Vagina (tissue), 2 donors: ENCODE data around the gene ATP2C2. TPM values are rescaled to one million over a fixed set of nuclear protein-coding genes. Genes with fewer than 3 reads are reported as not detected.

Experiments used
- DNase-seq, 2 donors: peaks; one replicate each; pipeline ENCODE4 v3.0.0-alpha.2; 2017; ENCODE audit errors: extremely low spot score in 2 of 2
- H3K27ac ChIP-seq: fragments of 200-600 bp; sonication (generic); one replicate; pipeline ENCODE4 v1.5.1; 2019
- H3K27me3 ChIP-seq: fragments of 200-600 bp; sonication (generic); one replicate; pipeline ENCODE4 v1.5.1; 2019
- H3K36me3 ChIP-seq, 2 donors: fragments of 200-600 bp; sonication (generic); one replicate each; pipeline ENCODE4 v1.5.1; 2017 to 2019
- H3K4me1 ChIP-seq: fragments of 200-600 bp; sonication (generic); one replicate; pipeline ENCODE4 v1.5.1; 2019
- H3K4me3 ChIP-seq, 2 donors: fragments of 200-600 bp; sonication (generic); 1 replicate in 1 of 2; 2 replicates in 1 of 2; pipeline ENCODE4 v1.5.1; 2016 to 2019
- H3K9me3 ChIP-seq: fragments of 200-600 bp; sonication (generic); one replicate; pipeline ENCODE4 v1.5.1; 2019
- CTCF ChIP-seq, 3 experiments: fragments of 450-650 bp in 2 of 3; fragments of 200-600 bp in 1 of 3; sonication (generic) in 1 of 3; IDR thresholded peaks; one replicate each; pipeline ENCODE4 v1.5.1; 2017 to 2019; ENCODE audit warnings: antibody characterized with exemption in 3 of 3, mild to moderate bottlenecking in 2 of 3, moderate library complexity in 2 of 3
- POLR2A ChIP-seq, 2 donors: fragments of 450-650 bp; IDR thresholded peaks; one replicate each; pipeline ENCODE4 v1.6.1; 2017; ENCODE audit warnings: antibody characterized with exemption in 2 of 2, mild to moderate bottlenecking in 2 of 2, moderate library complexity in 2 of 2
- POLR2AphosphoS5 ChIP-seq, 2 donors: sonication (generic); formaldehyde crosslinking; IDR thresholded peaks; one replicate each; pipeline ENCODE4 v1.9.0; 2017; ENCODE audit warnings: antibody characterized with exemption in 2 of 2, mild to moderate bottlenecking in 2 of 2, low read depth in 1 of 2; ENCODE audit not compliant: insufficient read depth in 1 of 2
- intact Hi-C: fragments of 100-400 bp; cut with DNase I; formaldehyde crosslinking; loops from one replicate; pipeline ENCODE4 v1.15.1; 2023
- total RNA-seq: library from RNA; depleted of rRNA; stranded (reverse); fragments of >200 nt; gene quantifications from one replicate; pipeline ENCODE4 v1.2.3, GENCODE V29; 2016

ATP2C2 gene
- total RNA-seq, 1 donor from 2014 or later, result 35.1 TPM

DNA sequence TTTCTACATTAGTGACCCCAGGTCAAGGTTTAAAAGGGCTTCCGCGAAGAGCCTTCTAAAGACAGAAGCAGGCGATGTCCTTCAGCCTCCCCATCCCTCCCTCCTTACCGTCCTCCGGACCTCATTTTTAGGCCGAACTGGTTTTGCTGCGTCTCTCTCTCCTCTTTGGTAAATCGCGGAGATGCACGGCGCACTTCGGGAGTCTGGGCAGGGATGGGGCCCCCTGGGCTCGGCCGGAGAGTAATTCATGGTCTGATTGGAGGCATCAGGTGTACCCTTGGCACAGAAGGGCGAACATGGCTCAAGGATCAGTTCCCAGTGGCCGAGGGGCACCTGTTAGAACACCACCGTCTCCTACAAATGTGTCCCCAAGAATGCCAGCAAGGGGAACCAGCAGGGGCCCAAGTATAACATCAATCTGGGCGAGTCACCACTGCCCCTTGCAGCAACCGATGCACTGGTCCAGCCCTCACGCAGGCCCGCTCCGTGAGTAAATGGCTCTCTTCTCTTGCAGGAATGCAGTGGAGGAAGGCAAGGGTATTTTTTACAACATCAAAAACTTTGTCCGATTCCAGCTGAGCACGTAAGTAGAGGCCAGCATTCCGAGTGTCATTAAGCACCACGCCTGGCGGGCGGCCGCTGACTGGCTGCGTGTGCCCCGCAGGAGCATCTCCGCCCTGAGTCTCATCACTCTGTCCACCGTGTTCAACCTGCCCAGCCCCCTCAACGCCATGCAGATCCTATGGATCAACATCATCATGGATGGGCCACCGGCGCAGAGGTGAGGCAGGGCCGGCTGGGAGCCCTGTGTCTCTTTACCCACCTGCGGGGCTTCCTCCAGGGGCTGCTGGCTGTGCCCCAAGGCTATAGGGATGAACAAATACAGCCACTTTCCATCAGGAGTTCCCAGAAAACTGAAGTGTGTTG, 90.5 kb downstream of the ATP2C2 start:
- H3K27ac ChIP-seq, result no peak overlapping the region
- H3K4me1 ChIP-seq, result no peaks in the 10 kb centered on the region
- H3K27me3 ChIP-seq, result no peaks in the 10 kb centered on the region
- no peaks in the 10 kb centered on the region for H3K9me3 ChIP-seq
- no peak for DNase-seq
- intact Hi-C loops, result no loop called here
- H3K4me3 ChIP-seq, result no peak overlapping the region
- no peaks in the 10 kb centered on the region for H3K36me3 ChIP-seq
- no peak for TF ChIP-seq POLR2AphosphoS5 (IDR thresholded peaks at IDR 0.05; ENCODE audit: insufficient read depth in 1 of 2, low read depth in 1 of 2)

- no peaks in the 10 kb centered on the region for H3K27me3 ChIP-seq
- TF ChIP-seq CTCF (IDR thresholded peaks at IDR 0.05) (no peak), POLR2A (IDR thresholded peaks at IDR 0.05) (no peak), POLR2AphosphoS5 (IDR thresholded peaks at IDR 0.05; ENCODE audit: insufficient read depth in 1 of 2, low read depth in 1 of 2) (no peak)
- intact Hi-C loops, result no loop called here
- H3K4me1 ChIP-seq, result no peaks in the 10 kb centered on the region
- no peaks in the 10 kb centered on the region for H3K36me3 ChIP-seq
- no peaks in the 10 kb centered on the region for H3K9me3 ChIP-seq
- H3K4me3 ChIP-seq, result no peak overlapping the region
- DNase-seq, result no peak
- no peak overlapping the region for H3K27ac ChIP-seq
Measured at GRCh38 chr16:84459533-84459894, 91.2 kb downstream of the ATP2C2 start.

DNA sequence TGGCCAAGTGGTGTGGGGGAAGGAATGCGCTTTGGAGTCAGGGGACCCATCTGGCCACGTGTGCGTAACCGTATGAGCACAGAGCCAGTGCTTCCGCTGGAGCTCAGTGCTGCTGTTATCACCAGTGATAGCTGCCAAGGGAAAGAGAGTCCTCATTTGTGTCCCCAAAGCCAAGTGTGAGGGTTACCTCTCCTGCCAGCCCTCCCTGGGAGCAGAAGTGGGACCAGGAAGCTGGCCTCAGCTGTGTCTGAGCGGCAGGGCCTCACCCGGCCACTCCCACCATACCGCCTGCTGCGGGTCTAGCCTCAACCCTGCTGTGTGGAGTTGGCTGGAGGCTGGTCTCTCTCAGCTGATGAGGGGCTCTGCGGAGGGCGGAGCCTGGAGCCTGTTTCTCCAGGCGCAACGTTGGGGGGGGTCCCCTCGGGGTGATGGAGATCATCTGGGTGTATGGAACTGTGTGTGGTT, 91.6 kb downstream of the ATP2C2 start:
- intact Hi-C loops, result no loop called here
- DNase-seq, result no peak
- H3K36me3 ChIP-seq, result no peaks in the 10 kb centered on the region
- TF ChIP-seq CTCF (IDR thresholded peaks at IDR 0.05) (no peak), POLR2AphosphoS5 (IDR thresholded peaks at IDR 0.05; ENCODE audit: insufficient read depth in 1 of 2, low read depth in 1 of 2) (no peak), POLR2A (IDR thresholded peaks at IDR 0.05) (no peak)
- no peaks in the 10 kb centered on the region for H3K27me3 ChIP-seq
- H3K4me3 ChIP-seq, result no peak overlapping the region
- no peaks in the 10 kb centered on the region for H3K9me3 ChIP-seq
- no peak overlapping the region for H3K27ac ChIP-seq
- no peaks in the 10 kb centered on the region for H3K4me1 ChIP-seq

DNA sequence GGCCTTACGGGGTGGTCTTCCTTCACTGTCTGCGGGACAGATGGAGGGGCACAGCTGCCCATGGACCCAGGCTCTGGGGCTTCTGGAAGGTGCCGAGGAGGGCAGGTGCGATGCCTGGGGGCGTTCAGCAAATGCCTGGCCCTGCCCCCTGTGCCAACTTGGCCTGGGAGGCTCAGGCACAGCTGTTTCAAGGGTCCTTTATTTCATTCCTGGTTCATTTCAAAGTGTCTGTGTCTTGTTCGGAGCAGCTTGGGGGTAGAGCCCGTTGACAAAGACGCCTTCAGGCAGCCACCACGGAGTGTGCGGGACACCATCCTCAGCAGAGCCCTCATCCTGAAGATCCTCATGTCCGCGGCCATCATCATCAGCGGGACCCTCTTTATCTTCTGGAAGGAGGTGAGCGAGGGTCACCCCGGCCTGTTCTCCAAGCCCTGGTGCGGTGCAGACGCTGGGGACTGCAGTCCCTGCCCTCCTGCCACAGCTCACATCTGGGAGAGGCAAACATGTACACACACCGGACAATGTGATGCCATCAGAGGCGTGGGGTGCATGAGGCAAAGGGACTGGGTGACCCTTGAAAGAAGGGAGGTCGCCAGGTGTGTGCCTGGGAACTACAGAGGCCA, 92.2 kb downstream of the ATP2C2 start:
- TF ChIP-seq POLR2A (IDR thresholded peaks at IDR 0.05) (no peak), POLR2AphosphoS5 (IDR thresholded peaks at IDR 0.05; ENCODE audit: insufficient read depth in 1 of 2, low read depth in 1 of 2) (no peak), CTCF (IDR thresholded peaks at IDR 0.05) (no peak)
- Histone ChIP-seq H3K27ac (no peak overlapping the region), H3K27me3 (no peaks in the 10 kb centered on the region), H3K4me1 (no peaks in the 10 kb centered on the region), H3K9me3 (no peaks in the 10 kb centered on the region), H3K4me3 (no peak overlapping the region), H3K36me3 (no peaks in the 10 kb centered on the region)
- intact Hi-C loops, result no loop called here
- no peak for DNase-seq

DNA sequence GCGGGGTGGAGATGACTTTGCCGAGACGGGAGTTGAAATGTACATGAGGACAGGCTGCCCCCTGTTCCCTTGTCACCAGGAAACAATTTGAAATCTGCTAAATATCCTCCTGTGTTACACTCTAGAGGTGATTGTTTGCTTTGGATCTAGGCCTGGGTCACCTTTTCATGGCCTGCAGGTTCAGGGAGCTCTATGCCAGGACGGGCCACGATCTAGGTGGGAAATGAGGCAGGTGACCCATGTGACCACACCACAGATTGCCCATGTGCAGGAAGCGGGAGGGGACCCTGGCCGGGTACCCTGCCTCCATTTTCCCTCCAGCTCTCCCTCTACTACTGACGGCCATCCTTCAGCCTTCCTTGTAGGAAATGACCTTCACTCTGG, 92.7 kb downstream of the ATP2C2 start:
- H3K36me3 ChIP-seq, result no peaks in the 10 kb centered on the region
- H3K4me1 ChIP-seq, result no peaks in the 10 kb centered on the region
- no peak for DNase-seq
- no peak overlapping the region for H3K4me3 ChIP-seq
- no peak overlapping the region for H3K27ac ChIP-seq
- no peaks in the 10 kb centered on the region for H3K27me3 ChIP-seq
- intact Hi-C loops, result no loop called here
- H3K9me3 ChIP-seq, result no peaks in the 10 kb centered on the region
- TF ChIP-seq CTCF (IDR thresholded peaks at IDR 0.05) (no peak), POLR2A (IDR thresholded peaks at IDR 0.05) (no peak), POLR2AphosphoS5 (IDR thresholded peaks at IDR 0.05; ENCODE audit: insufficient read depth in 1 of 2, low read depth in 1 of 2) (no peak)
